ENCODE data around the gene CCDC184. TPM values are rescaled to one million over a fixed set of nuclear protein-coding genes. Genes with fewer than 3 reads are reported as not detected.
"Not testable (repeated sequence)": the region's sequence is repeated elsewhere in the genome, so short reads cannot be mapped to it uniquely, and the experiment has no call there.

CCDC184 gene
- total RNA-seq, 4 donors from 2014 or later = 0.13 to 2.5 (median 0.39) TPM; not detected in 1

DNA sequence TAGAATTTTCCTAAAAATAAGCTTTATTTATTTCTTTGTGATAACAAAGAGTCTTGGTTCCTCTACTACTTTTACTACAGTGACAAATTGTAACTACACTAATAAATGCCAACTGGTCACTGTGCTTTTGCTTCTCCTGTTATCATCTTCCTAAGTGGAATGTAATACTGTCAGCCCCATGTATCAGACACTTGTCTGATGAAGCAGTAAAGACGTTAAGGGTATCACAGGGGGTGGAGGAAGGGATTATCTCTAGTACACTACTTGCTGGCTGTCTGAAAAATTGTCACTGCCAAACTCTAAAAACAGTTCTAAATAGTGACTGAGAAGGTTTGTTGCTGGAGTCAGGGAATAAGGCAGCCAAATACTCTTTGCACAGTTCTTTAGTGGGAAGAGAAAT lies 37.5 kb upstream of the CCDC184 start:
- TF ChIP-seq CTCF (IDR thresholded peaks at IDR 0.05) (no peak), POLR2A (IDR thresholded peaks at IDR 0.05) (no peak), POLR2AphosphoS5 (IDR thresholded peaks at IDR 0.05) (no peak), EP300 (IDR thresholded peaks at IDR 0.05) (no peak)
- Histone ChIP-seq H3K4me1 (no peaks in the 10 kb centered on the region), H3K27me3 (no peaks in the 10 kb centered on the region), H3K9me3 (no peaks in the 10 kb centered on the region), H3K36me3 (peaks cover 4 to 100% of the 10 kb centered on the region in 2 donors), H3K4me3 (no peak overlapping the region), H3K27ac (no peak overlapping the region)
- ATAC-seq = no peak
- WGBS, 2 donors (ENCODE audit: low coverage in 1 of 2) = 10% methylated on average over 1 of the region's 1 CpG; no CpG with 5 or more reads in 1 of the 2 donors

GRCh38 chr12:48151103-48151771 lies 32.2 kb upstream of the CCDC184 start:
- Histone ChIP-seq H3K4me1 (peaks cover 0 to 22% (median 2%) of the 10 kb centered on the region in 3 donors), H3K27ac (no peak overlapping the region), H3K9me3 (no peaks in the 10 kb centered on the region), H3K4me3 (no peak overlapping the region), H3K36me3 (peaks cover 4 to 86% of the 10 kb centered on the region in 2 donors), H3K27me3 (no peaks in the 10 kb centered on the region)
- ATAC-seq = no peak
- TF ChIP-seq CTCF (IDR thresholded peaks at IDR 0.05) = no peak
- TF ChIP-seq POLR2A (IDR thresholded peaks at IDR 0.05) = no peak
- no peak for TF ChIP-seq POLR2AphosphoS5 (IDR thresholded peaks at IDR 0.05)
- no peak for TF ChIP-seq EP300 (IDR thresholded peaks at IDR 0.05)
- 68 to 75% methylated on average over 1 to 2 of the region's 2 CpGs for WGBS, 2 donors (ENCODE audit: low coverage in 1 of 2)

GRCh38 chr12:48155786-48156185 lies 27.7 kb upstream of the CCDC184 start:
- ATAC-seq, H3K4me3 ChIP-seq, H3K27me3 ChIP-seq, H3K9me3 ChIP-seq, H3K27ac ChIP-seq: not testable (repeated sequence)
- peaks cover 0 to 40% of the 10 kb centered on the region in 2 donors for H3K36me3 ChIP-seq
- 81% methylated on average over 5 of the region's 5 CpGs; no CpG with 5 or more reads in 1 of the 2 donors for WGBS, 2 donors (ENCODE audit: low coverage in 1 of 2)
- peaks cover 0 to 32% (median 9%) of the 10 kb centered on the region in 3 donors for H3K4me1 ChIP-seq

GRCh38 chr12:48156652-48157017 lies 26.8 kb upstream of the CCDC184 start:
- peaks cover 0 to 32% (median 9%) of the 10 kb centered on the region in 3 donors for H3K4me1 ChIP-seq
- peak overlapping the region; percentile 72 to 88 for H3K4me3 ChIP-seq
- peak overlapping the region; percentile 67 to 89 (median 86) for H3K27ac ChIP-seq
- H3K27me3 ChIP-seq = peaks cover 3% of the 10 kb centered on the region
- H3K36me3 ChIP-seq = peaks cover 0 to 32% of the 10 kb centered on the region in 2 donors
- ATAC-seq = no peak
- WGBS, 2 donors (ENCODE audit: low coverage in 1 of 2) = 32 to 33% methylated on average over 7 of the region's 8 CpGs
- TF ChIP-seq CTCF (IDR thresholded peaks at IDR 0.05) = no peak
- no peak for TF ChIP-seq EP300 (IDR thresholded peaks at IDR 0.05)
- TF ChIP-seq POLR2AphosphoS5 (IDR thresholded peaks at IDR 0.05) = no peak
- TF ChIP-seq POLR2A (IDR thresholded peaks at IDR 0.05) = no peak
- H3K9me3 ChIP-seq = no peaks in the 10 kb centered on the region

DNA sequence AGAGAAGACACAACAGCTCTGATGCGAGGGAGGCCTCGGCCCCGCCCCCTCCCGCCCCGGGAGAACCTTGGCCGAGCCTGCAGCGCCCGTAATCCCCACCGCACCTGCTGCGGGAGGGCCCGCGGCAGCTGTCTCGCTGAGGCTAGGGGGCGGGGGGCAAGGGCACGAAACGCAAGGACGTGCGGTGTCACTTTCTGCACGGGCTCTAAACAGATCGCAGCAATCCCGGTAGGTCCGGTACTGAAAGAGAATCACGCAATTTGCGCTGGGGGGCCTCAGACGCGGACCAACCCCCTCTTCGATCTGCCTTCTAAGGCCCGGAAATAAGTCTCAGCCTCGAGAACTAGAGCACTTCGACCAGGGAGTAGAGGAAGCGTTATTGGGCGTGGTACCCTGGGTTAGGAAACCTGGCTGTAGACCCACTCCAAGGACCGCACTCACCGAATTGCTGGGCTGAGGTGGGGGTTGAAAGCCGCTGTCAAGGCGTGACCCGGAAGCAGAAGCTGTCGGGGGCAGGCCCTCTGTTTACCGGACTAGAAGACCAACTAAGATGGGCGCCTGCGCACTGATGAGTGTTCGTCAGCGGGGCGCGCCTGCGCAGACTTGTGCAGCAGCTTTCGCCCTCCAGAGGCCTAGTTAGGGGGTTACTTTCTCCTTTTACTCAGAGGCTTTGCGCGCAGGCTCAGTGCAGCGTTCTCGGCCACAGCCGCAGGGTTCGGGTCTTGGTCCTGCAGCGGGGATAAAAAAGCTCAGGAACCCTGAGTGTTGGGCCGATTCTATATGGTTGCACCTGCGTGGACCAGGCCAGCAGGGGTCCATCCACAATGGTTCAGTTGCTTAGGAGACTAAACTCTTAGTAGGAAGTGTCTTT lies 26.2 kb upstream of the CCDC184 start, which contains the start of gene ASB8:
Gene ASB8, minus strand, starts transcription at position 498 of the 871 bp plus-strand sequence. CDS start 4,019 bp downstream, outside the sequence.
- H3K36me3 ChIP-seq = peaks cover 0 to 26% of the 10 kb centered on the region in 2 donors
- 1% methylated on average over 29 to 30 of the region's 56 CpGs for WGBS, 2 donors (ENCODE audit: low coverage in 1 of 2)
- TF ChIP-seq CTCF (IDR thresholded peaks at IDR 0.05) (peak in 3 of 4 experiments; percentile 70 to 71 (median 70)), POLR2A (IDR thresholded peaks at IDR 0.05) (no peak), POLR2AphosphoS5 (IDR thresholded peaks at IDR 0.05) (peak; percentile 47)
- ATAC-seq = peak; percentile 99
- no peaks in the 10 kb centered on the region for H3K9me3 ChIP-seq
- H3K27ac ChIP-seq = peak within 1 kb of the TSS; percentile 67 to 89 (median 86)
- peaks cover 6% of the 10 kb centered on the region for H3K27me3 ChIP-seq
- H3K4me1 ChIP-seq = peaks cover 0 to 32% (median 9%) of the 10 kb centered on the region in 3 donors
- H3K4me3 ChIP-seq = peak within 1 kb of the TSS; percentile 72 to 88
